Thyroid gland (tissue), 4 donors: ENCODE measurements around the gene POR. TPM values are rescaled to one million over a fixed set of nuclear protein-coding genes. Genes with fewer than 3 reads are reported as not detected.
A peak's percentile ranks its signal among the peaks of the same experiment; 100 is the strongest.

Experiments
- DNase-seq, 2 donors: peaks; one replicate each; pipeline ENCODE4 v3.0.0-alpha.2; 2019
- H3K27ac ChIP-seq, 3 donors: fragments of 200-600 bp; sonication (generic); 1 replicate in 2 of 3; 2 replicates in 1 of 3; pipeline ENCODE4 v1.5.1; 2016 to 2019; ENCODE audit warnings: mild to moderate bottlenecking in 1 of 3, moderate library complexity in 1 of 3
- H3K27me3 ChIP-seq: fragments of 200-600 bp; sonication (generic); one replicate; pipeline ENCODE4 v1.5.1; 2019
- H3K36me3 ChIP-seq, 2 donors: fragments of 200-600 bp; sonication (generic); one replicate each; pipeline ENCODE4 v1.5.1; 2016 to 2019
- H3K4me1 ChIP-seq, 2 donors: fragments of 200-600 bp; sonication (generic); one replicate each; pipeline ENCODE4 v1.5.1; 2017 to 2019
- H3K4me3 ChIP-seq, 3 donors: fragments of 200-600 bp; sonication (generic); replicated peaks in 1 of 3; 1 replicate in 2 of 3; 2 replicates in 1 of 3; pipeline ENCODE4 v1.5.1; 2016; ENCODE audit warnings: mild to moderate bottlenecking in 1 of 3
- H3K9me3 ChIP-seq: fragments of 200-600 bp; sonication (generic); one replicate; pipeline ENCODE4 v1.5.1; 2017
- POLR2A ChIP-seq, 2 donors: fragments of 450-650 bp; IDR thresholded peaks; one replicate each; pipeline ENCODE4 v1.6.1; 2017; ENCODE audit warnings: antibody characterized with exemption in 2 of 2, mild to moderate bottlenecking in 2 of 2, moderate library complexity in 1 of 2
- WGBS, 2 donors: methylation state at CpG; one replicate each; pipeline ENCODE4 v1.1.5; 2017; 5-methylcytosine and 5-hydroxymethylcytosine counted together
- intact Hi-C: fragments of 100-400 bp; cut with DNase I; formaldehyde crosslinking; loops from one replicate; pipeline ENCODE4 v1.15.1; 2023
- total RNA-seq, 4 donors: library from RNA; depleted of rRNA; stranded (reverse); fragments of >200 nt; gene quantifications; one replicate each; pipeline ENCODE4 v1.2.3, GENCODE V29; 2016
- TF ChIP-seq, protein P1 (sequence below), 6 experiments: fragments of 200-600 bp in 3 of 6; fragments of 450-650 bp in 3 of 6; sonication (generic) in 3 of 6; IDR thresholded peaks; one replicate each; pipeline ENCODE4 v1.5.1; 2016 to 2019; ENCODE audit warnings: antibody characterized with exemption in 6 of 6, mild to moderate bottlenecking in 2 of 6, inconsistent platforms in 1 of 6, moderate library complexity in 1 of 6

POR gene
- total RNA-seq, 4 donors from 2014 or later, result 141 to 341 (median 285) TPM

- no peak overlapping the region for H3K4me3 ChIP-seq
- H3K9me3 ChIP-seq, result no peaks in the 10 kb centered on the region
- peaks cover 0 to 18% of the 10 kb centered on the region in 2 donors for H3K36me3 ChIP-seq
- WGBS, 2 donors, result 80 to 88% methylated on average over 7 of the region's 7 CpGs
- H3K27ac ChIP-seq, result peak overlapping the region in 1 of 3 donors; percentile 79
- TF ChIP-seq, protein P1, sequence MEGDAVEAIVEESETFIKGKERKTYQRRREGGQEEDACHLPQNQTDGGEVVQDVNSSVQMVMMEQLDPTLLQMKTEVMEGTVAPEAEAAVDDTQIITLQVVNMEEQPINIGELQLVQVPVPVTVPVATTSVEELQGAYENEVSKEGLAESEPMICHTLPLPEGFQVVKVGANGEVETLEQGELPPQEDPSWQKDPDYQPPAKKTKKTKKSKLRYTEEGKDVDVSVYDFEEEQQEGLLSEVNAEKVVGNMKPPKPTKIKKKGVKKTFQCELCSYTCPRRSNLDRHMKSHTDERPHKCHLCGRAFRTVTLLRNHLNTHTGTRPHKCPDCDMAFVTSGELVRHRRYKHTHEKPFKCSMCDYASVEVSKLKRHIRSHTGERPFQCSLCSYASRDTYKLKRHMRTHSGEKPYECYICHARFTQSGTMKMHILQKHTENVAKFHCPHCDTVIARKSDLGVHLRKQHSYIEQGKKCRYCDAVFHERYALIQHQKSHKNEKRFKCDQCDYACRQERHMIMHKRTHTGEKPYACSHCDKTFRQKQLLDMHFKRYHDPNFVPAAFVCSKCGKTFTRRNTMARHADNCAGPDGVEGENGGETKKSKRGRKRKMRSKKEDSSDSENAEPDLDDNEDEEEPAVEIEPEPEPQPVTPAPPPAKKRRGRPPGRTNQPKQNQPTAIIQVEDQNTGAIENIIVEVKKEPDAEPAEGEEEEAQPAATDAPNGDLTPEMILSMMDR (IDR thresholded peaks at IDR 0.05), result peak in 3 of 6 experiments; percentile 16 to 33 (median 27)
- TF ChIP-seq POLR2A (IDR thresholded peaks at IDR 0.05), result no peak
- no peaks in the 10 kb centered on the region for H3K27me3 ChIP-seq
- intact Hi-C loops, result no loop called here
- peaks cover 12 to 76% of the 10 kb centered on the region in 2 donors for H3K4me1 ChIP-seq
- DNase-seq, result peak; percentile 38 to 42
Observed at GRCh38 chr7:75961218-75961617, 46.3 kb downstream of the POR start.

- Histone ChIP-seq H3K9me3 (no peaks in the 10 kb centered on the region), H3K27ac (peak overlapping the region; percentile 28 to 68 (median 67)), H3K4me1 (peaks cover 8 to 73% of the 10 kb centered on the region in 2 donors), H3K27me3 (no peaks in the 10 kb centered on the region), H3K4me3 (no peak overlapping the region), H3K36me3 (peaks cover 0 to 17% of the 10 kb centered on the region in 2 donors)
- DNase-seq, result no peak
- TF ChIP-seq, protein P1 (IDR thresholded peaks at IDR 0.05), result no peak
- no peak for TF ChIP-seq POLR2A (IDR thresholded peaks at IDR 0.05)
- intact Hi-C loops, result no loop called here
- WGBS, 2 donors, result 67 to 71% methylated on average over 18 of the region's 18 CpGs
Observed at GRCh38 chr7:75962607-75963380, 47.8 kb downstream of the POR start.

GRCh38 chr7:75963381-75963995 lies 48.5 kb downstream of the POR start:
- no peaks in the 10 kb centered on the region for H3K27me3 ChIP-seq
- intact Hi-C loops, result no loop called here
- H3K36me3 ChIP-seq, result peaks cover 0 to 17% of the 10 kb centered on the region in 2 donors
- H3K9me3 ChIP-seq, result no peaks in the 10 kb centered on the region
- TF ChIP-seq POLR2A (IDR thresholded peaks at IDR 0.05), result no peak
- TF ChIP-seq, protein P1 (IDR thresholded peaks at IDR 0.05), result no peak
- no peak for DNase-seq
- H3K27ac ChIP-seq, result peak overlapping the region; percentile 28 to 68 (median 67)
- 71 to 80% methylated on average over 9 of the region's 9 CpGs for WGBS, 2 donors
- H3K4me3 ChIP-seq, result no peak overlapping the region
- H3K4me1 ChIP-seq, result peaks cover 14 to 77% of the 10 kb centered on the region in 2 donors

DNA sequence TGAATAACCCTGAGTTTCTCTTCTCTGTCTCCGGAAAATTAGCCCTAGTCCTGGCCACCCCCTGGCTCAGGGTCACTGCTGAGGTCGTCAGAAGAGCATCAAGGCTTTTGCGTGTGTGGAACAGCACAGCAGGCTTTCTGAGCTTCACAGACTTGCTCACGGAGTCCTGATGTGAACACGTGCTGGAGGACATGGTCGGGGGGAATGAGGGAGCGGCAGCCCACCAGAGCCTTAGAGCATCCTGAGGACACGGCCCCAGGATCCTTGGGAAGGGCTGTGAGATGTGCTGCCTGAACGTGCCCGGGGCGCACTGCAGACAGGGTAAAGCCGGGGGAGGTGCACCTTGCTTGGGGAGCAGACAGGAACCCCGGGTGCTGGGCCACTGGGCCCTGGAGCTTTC lies 50.7 kb downstream of the POR start:
- intact Hi-C loops, result no loop called here
- Histone ChIP-seq H3K36me3 (peaks cover 0 to 11% of the 10 kb centered on the region in 2 donors), H3K27ac (peak overlapping the region; percentile 6 to 71 (median 56)), H3K4me1 (peaks cover 14 to 82% of the 10 kb centered on the region in 2 donors), H3K27me3 (no peaks in the 10 kb centered on the region), H3K9me3 (no peaks in the 10 kb centered on the region), H3K4me3 (no peak overlapping the region)
- TF ChIP-seq, protein P1 (IDR thresholded peaks at IDR 0.05), result no peak
- TF ChIP-seq POLR2A (IDR thresholded peaks at IDR 0.05), result no peak
- 75 to 87% methylated on average over 6 to 13 of the region's 13 CpGs for WGBS, 2 donors
- DNase-seq, result no peak
